Motor neuron (in vitro differentiated cells): ENCODE measurements around the gene BMP4. TPM values are rescaled to one million over a fixed set of nuclear protein-coding genes. Genes with fewer than 3 reads are reported as not detected.

Experiments used
- ATAC-seq, 8 experiments: fragments of 200-7000 bp; cut with Tn5 transposase; replicated peaks in 6 of 8; 2 replicates each; pipeline ENCODE4 v1.8.0; 2021; ENCODE audit warnings: mild to moderate bottlenecking in 8 of 8, moderate library complexity in 8 of 8
- H3K27ac ChIP-seq, 2 donors: fragments of 250-450 bp; sonication (Bioruptor Pico); 2 replicates each; pipeline ENCODE4 v1.9.0; 2021; ENCODE audit warnings: antibody characterized with exemption in 2 of 2, mild to moderate bottlenecking in 2 of 2, moderate library complexity in 1 of 2
- H3K4me1 ChIP-seq, 2 donors: fragments of 250-450 bp; sonication (Bioruptor Pico); replicated peaks in 1 of 2; 2 replicates each; pipeline ENCODE4 v1.6.1; 2021; ENCODE audit warnings: antibody characterized with exemption in 2 of 2, mild to moderate bottlenecking in 2 of 2, moderate library complexity in 1 of 2
- H3K4me3 ChIP-seq, 5 donors: fragments of 250-450 bp; sonication (Bioruptor Pico); 2 replicates each; pipeline ENCODE4 v1.9.0; 2021; ENCODE audit warnings: antibody characterized with exemption in 5 of 5, mild to moderate bottlenecking in 5 of 5, moderate library complexity in 4 of 5
- WGBS, 10 experiments: fragments of 450-650 bp; shearing (Covaris generic); methylation state at CpG; one replicate each; pipeline ENCODE4 v1.0.0; 2022; 5-methylcytosine and 5-hydroxymethylcytosine counted together
- in situ Hi-C, 9 experiments: fragments of 400-800 bp; cut with MboI; loops; one replicate each; pipeline ENCODE4 v1.15.0; 2021; ENCODE audit warnings: low sequenced_read_pairs in 9 of 9, low pct_unique_long_range_greater_than_20kb in 2 of 9; ENCODE audit not compliant: unreplicated experiment in 9 of 9
- total RNA-seq, 8 experiments: library from RNA; unstranded; fragments of 300-600 nt; gene quantifications; 2 replicates each; pipeline versions ENCODE4 v1.2.3 to v1.2.4, GENCODE V29; 2022

BMP4 gene
- total RNA-seq, 8 experiments from 2014 or later = 0.46 to 26.0 (median 2.4) TPM

DNA sequence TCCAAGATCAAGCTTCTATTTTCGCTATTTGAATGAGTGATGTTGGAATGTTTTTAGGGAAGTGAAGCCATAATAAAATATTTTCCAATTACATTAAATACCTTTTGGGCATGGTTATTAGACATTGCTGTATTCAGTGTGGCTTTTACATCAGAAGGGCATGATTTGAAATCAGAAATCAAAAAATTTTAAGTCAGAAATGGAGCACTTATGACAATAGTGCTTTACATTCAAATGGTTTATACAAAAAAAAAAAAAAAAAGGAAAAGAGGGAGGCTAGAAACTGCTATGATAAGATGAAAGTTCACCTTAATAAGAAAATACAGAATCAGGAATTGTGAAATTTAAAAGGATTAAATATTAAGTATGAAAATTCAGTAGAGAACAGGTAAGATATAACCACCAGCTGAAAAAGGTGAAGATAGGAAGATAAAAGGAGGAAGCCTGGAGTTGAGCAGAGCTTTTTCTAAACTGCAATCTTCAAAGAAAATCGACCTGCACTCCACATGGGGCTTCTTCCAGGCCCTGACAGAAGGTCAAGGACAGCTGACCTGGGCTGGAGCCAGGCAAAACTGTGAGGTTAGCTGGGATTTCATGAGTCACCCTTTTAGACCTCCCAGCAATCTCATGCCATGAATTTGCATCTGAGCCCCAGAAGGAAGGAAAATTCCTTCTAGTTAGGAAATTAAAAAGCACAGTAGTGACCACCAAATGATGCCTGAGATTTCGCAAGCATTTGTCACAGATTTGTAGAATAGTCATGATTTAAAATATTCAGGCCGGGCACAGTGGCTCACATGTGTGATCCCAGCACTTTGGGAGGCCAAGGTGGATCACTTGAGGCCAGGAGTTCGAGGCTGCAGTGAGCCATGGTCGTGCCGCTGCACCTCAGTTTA is 23.4 kb upstream of the BMP4 start:
- ATAC-seq = peak in 3 of 8 experiments; percentile 43 to 52 (median 45)
- 11 to 100% (median 61%) methylated on average over 2 to 7 of the region's 7 CpGs for WGBS, 10 experiments
- no peak overlapping the region for H3K4me3 ChIP-seq
- no peak overlapping the region for H3K27ac ChIP-seq
- in situ Hi-C loops = no loop called here
- H3K4me1 ChIP-seq = peaks cover 0 to 6% of the 10 kb centered on the region in 2 donors

DNA sequence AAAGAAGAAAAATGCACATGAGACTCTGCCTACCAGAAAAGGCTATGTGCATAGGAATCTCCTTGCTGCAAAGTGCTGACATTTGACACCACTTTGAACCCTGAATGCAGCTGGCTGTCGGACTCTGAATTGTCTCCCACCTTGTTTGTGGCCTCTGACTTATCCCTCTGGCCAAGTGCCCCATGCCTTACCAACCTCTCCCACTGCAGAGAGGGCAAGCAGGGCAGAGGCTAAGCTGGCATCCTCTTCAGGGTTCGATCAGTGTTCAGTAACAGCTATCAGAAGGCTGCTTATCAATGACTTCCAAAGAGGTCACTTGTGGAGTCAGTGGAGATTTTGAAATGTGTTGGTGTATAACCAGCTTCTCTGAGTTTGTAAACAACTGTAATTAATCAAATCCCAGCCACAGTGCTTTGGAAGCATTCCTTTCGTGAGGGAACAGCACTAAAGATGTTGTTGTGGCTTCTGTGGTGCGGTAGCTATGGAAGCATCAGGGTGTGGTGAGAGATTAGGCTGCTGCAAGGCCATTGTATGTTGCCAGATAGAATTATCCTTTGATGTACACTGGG is 22.6 kb upstream of the BMP4 start:
- Histone ChIP-seq H3K4me3 (no peak overlapping the region), H3K27ac (no peak overlapping the region), H3K4me1 (peaks cover 0 to 6% of the 10 kb centered on the region in 2 donors)
- in situ Hi-C loops = no loop called here
- ATAC-seq = peak in 4 of 8 experiments; percentile 56 to 95 (median 92)
- 0 to 35% (median 0%) methylated on average over 1 to 3 of the region's 4 CpGs; no CpG with 5 or more reads in 3 of the 10 experiments for WGBS, 10 experiments

DNA sequence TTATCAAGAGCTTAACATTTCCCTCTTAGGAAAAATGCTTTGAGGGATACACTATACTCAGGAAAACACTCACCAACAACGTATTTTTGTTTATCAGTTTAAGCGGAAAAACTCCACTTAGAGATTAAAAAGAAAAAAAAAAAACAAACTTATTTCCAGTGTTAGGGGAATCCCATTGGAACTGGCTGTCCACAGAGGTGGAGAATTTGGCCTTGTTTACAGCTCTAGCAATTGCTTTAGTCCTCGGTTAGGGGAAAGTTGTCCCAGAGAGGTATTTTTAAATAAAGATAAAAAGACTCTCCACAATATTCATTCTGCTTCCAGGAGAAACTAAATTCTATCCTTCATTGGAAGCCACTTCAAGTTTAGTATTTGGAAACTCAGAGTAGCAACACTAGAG is 21.6 kb upstream of the BMP4 start:
- in situ Hi-C loops = no loop called here
- no peak for ATAC-seq
- no peak overlapping the region for H3K4me3 ChIP-seq
- no peak overlapping the region for H3K27ac ChIP-seq
- 53 to 88% (median 68%) methylated on average over 2 to 3 of the region's 3 CpGs; no CpG with 5 or more reads in 1 of the 10 experiments for WGBS, 10 experiments
- peaks cover 0 to 6% of the 10 kb centered on the region in 2 donors for H3K4me1 ChIP-seq

DNA sequence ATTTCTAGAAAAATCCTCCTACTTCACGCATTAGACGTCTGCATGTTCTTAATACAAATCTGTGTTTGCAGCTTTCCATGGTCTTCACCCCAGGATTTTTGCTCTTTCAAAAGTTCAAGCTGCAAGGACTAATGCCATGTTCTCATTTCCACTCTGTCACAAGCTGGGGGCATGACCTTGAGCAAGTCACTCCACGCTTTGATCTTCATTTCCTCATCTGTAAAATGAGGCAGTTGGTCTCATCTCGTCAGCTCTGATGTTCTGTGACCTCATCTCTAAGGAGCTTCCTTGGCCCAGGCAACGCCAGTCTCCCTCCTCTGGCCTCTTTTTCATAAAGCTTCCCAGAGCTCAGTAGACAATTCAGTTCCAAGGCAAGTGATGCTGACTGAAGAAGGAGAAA is 18.8 kb upstream of the BMP4 start:
- Histone ChIP-seq H3K27ac (no peak overlapping the region), H3K4me3 (no peak overlapping the region), H3K4me1 (peaks cover 0 to 6% of the 10 kb centered on the region in 2 donors)
- in situ Hi-C loops = no loop called here
- WGBS, 10 experiments = 28 to 88% (median 64%) methylated on average over 1 to 5 of the region's 5 CpGs; no CpG with 5 or more reads in 1 of the 10 experiments
- ATAC-seq = no peak

DNA sequence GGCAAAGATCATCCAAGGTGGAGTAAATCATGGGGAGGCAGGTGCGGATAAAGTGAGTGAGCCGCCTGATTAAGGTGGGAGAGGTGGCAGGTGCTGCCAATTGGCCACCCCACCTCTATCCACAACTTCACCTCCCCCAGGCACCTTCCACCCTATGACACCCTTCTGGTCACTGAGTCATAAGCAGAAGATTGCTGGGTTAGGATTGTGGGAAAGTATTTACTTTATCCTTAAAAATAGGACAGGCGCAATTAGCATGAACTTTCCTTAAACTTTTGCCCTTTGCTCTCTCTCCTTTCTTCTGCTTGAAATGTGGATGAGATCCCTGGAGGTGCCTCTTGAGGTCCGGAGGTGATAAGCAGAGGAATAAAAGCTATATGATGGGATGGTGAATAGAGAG is 14.9 kb upstream of the BMP4 start:
- Histone ChIP-seq H3K27ac (no peak overlapping the region), H3K4me1 (no peaks in the 10 kb centered on the region), H3K4me3 (no peak overlapping the region)
- in situ Hi-C loops = loop anchor here in 2 of 9 experiments (25.0 kb wide), 3 partner anchors 191 to 434 kb away; no protein-coding TSS in a partner anchor
- no peak for ATAC-seq
- 46 to 100% (median 92%) methylated on average over 1 to 4 of the region's 4 CpGs; no CpG with 5 or more reads in 1 of the 10 experiments for whole genome bisulfite sequencing, 10 experiments

DNA sequence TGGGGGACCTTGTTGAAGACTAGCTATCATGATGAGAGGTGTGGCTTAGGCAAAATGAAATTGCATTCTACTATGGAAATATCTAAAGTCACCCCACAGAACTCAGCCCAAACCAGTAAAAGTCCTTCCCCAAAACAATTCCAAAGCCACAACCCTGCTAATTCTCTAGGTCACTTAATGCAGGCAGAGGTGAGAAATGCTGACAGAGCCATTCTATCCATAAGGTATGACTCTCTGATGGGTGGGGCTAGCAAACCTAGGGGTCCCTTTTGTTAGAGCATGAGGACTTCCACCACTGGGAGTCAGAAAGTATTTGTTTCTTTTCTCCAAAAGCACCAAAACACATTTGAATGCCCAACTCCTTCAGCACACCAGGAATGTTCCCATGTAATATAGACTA is 12.7 kb upstream of the BMP4 start:
- in situ Hi-C loops = loop anchor here in 2 of 9 experiments (25.0 kb wide), 3 partner anchors 193 to 432 kb away; no protein-coding TSS in a partner anchor
- Histone ChIP-seq H3K27ac (no peak overlapping the region), H3K4me3 (no peak overlapping the region), H3K4me1 (no peaks in the 10 kb centered on the region)
- no peak for ATAC-seq

DNA sequence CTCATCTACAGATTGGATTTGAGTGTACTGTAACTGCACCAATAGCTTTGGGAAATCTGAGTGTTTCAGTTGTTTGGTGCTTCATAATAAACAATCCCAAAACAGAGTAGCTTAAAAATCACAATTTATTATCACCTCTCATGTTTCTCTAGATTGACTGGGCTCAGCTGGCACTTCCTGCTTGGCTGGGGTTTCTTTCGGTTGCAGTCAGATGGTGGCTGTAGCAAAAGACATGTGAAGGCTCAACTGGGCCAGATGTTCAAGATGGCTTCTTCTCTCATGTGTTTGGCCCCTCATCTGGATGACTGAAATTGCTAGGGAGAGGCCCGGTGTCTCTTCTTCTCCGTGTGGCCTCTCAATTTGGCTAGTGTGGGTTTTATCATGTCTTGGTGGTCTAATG is 12.1 kb upstream of the BMP4 start:
- in situ Hi-C loops = loop anchor here in 2 of 9 experiments (25.0 kb wide), 3 partner anchors 194 to 431 kb away; no protein-coding TSS in a partner anchor
- H3K4me1 ChIP-seq = peaks cover 0 to under 1% of the 10 kb centered on the region in 2 donors
- H3K4me3 ChIP-seq = no peak overlapping the region
- ATAC-seq = no peak
- no peak overlapping the region for H3K27ac ChIP-seq
- 45 to 87% (median 59%) methylated on average over 2 to 3 of the region's 3 CpGs; no CpG with 5 or more reads in 6 of the 10 experiments for WGBS, 10 experiments

DNA sequence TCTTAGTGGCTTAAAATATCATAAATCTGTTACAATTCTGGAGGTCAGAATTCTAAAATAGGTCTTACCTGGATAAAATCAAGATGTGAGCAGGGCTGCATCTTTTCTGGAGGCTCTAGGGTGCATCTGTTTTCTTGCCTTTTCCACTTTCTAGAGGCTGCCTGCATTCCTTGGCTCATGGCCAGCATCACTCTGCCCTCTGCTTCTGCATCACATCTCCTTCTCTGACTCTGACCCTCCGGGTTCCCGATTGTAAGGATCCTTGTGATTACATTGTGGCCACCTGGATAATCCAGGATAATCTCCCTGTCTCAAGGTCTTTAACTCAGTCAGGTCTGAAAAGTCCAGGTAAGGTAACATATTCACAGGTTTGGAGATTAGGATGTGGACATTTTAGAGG is 11.0 kb upstream of the BMP4 start:
- 100% methylated on average over 2 of the region's 2 CpGs; no CpG with 5 or more reads in 9 of the 10 experiments for WGBS, 10 experiments
- Histone ChIP-seq H3K27ac (no peak overlapping the region), H3K4me3 (no peak overlapping the region), H3K4me1 (peaks cover 3 to 9% of the 10 kb centered on the region in 2 donors)
- no peak for ATAC-seq
- in situ Hi-C loops = loop anchor here in 2 of 9 experiments (25.0 kb wide), 3 partner anchors 195 to 430 kb away; no protein-coding TSS in a partner anchor

DNA sequence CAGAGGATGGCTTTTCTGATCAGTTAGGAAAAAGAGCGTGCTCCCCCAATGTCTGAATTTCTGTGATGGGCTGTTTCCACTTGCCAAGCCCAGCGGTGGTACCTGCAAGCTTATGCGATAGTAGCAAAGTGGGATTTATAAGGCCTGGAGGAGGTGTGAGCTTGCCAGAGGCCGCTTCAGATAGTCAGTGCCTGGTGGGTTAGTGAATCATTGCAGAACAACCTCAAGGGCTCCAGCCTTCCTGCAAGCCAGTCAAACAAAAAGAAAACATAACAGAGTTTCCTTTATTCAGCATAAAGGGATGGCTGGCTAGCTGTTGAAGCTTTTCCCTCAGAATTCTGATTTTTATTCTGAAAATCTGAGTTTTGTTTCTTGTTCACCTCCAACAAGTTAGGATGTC is 7.6 kb upstream of the BMP4 start:
- H3K27ac ChIP-seq = no peak overlapping the region
- in situ Hi-C loops = loop anchor here in 2 of 9 experiments (25.0 kb wide), 3 partner anchors 198 to 427 kb away; no protein-coding TSS in a partner anchor
- H3K4me3 ChIP-seq = no peak overlapping the region
- peaks cover 3 to 9% of the 10 kb centered on the region in 2 donors for H3K4me1 ChIP-seq
- ATAC-seq = no peak
- WGBS, 10 experiments = 57 to 94% (median 58%) methylated on average over 3 to 4 of the region's 4 CpGs; no CpG with 5 or more reads in 7 of the 10 experiments

DNA sequence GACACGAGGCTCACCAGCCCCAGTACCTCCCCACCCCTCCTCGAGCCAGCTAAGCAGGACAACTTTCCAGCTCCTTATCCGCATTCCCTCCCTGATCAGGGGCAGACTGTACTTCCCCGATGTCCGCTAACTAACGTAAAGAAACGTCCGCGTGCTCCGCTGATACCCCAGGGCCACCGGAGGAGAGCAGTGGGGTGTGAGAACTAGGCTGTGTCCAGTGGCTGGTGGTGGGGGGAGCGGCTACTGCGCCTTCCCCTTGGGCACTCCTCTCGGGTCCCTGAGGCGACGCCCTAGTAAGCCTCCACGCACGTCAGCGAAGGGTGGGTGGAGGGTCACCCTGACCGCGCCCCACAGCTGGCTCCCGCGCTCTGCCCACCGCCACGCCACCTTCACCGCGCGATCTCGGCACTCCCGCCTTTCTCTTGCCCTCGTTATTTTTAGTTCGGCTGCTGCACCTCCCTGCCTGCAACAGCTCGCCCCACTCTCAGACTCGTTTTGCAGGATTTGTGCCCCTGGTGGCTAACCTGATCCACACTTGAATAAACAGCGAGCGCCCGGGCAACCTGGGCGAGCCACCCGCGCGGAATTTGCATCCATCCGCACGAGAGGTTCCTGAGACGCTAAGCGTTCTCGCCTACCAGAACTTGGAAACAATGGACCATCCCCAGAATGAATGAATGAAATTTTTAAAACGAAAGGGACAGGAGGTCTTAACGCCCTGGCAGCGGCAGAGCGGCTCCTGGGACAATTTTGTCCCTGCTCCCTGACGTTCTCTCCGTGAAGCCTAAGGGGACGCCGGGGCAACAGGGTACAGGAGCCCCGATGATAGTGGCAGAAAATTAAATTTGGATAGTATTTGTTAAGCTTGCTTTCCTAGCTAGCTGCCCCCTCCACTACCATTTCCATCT is 6.9 kb upstream of the BMP4 start:
- ATAC-seq = peak in 7 of 8 experiments; percentile 69 to 88 (median 79)
- peaks cover 3 to 9% of the 10 kb centered on the region in 2 donors for H3K4me1 ChIP-seq
- in situ Hi-C loops = loop anchor here in 2 of 9 experiments (25.0 kb wide), 3 partner anchors 199 to 426 kb away; no protein-coding TSS in a partner anchor
- 5 to 51% (median 16%) methylated on average over 4 to 22 of the region's 55 CpGs; no CpG with 5 or more reads in 2 of the 10 experiments for WGBS, 10 experiments
- H3K4me3 ChIP-seq = peak overlapping the region in 4 of 5 donors; percentile 1 to 22 (median 10)
- H3K27ac ChIP-seq = no peak overlapping the region

DNA sequence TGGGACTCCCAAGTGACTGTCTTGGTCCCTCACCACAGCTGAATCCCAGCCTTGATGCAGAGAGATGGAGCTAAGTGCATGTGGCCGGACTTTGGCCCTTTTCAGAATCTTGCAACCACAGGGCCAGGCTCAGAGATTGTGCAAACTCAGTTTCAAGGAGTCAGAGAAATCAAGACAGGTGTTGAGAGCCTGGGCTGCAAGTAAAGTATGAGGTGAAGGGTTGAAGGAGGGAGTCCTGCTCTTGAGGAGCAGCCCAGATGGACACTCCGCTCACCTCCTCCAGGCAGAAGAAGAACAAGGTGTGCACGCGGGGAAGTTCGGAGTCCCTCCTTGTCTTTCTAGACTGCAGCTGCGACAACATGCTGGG is 6.3 kb upstream of the BMP4 start:
- no peak overlapping the region for H3K4me3 ChIP-seq
- no peak overlapping the region for H3K27ac ChIP-seq
- ATAC-seq = no peak
- in situ Hi-C loops = loop anchor here in 2 of 9 experiments (25.0 kb wide), 3 partner anchors 199 to 426 kb away; no protein-coding TSS in a partner anchor
- peaks cover 3 to 9% of the 10 kb centered on the region in 2 donors for H3K4me1 ChIP-seq
- 25 to 67% methylated on average over 1 to 2 of the region's 6 CpGs; no CpG with 5 or more reads in 8 of the 10 experiments for WGBS, 10 experiments

DNA sequence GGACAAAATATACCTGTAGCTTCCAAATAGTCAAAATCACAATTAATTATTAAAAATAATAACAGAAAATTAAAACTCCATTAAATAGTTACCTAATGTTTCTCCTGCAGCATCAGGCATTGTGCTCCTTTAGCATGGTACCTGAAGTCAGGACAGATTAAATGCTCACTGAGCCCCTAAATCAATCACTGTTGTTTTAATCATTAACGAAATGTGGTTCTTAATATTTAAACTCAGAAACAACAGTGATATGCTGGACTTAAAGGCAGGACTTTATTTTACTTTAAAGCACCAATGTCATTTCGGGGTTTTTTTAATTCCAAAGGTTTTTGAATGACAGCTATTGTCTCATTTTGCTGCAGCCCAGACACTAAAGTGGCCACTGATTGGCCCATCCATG is 2.0 kb upstream of the BMP4 start:
- in situ Hi-C loops = loop anchor here in 2 of 9 experiments (25.0 kb wide), 3 partner anchors 204 to 421 kb away; no protein-coding TSS in a partner anchor
- 68 to 100% (median 81%) methylated on average over 1 to 2 of the region's 2 CpGs; no CpG with 5 or more reads in 2 of the 10 experiments for WGBS, 10 experiments
- Histone ChIP-seq H3K4me1 (peaks cover 3 to 11% of the 10 kb centered on the region in 2 donors), H3K27ac (no peak overlapping the region), H3K4me3 (no peak overlapping the region)
- ATAC-seq = no peak
